ENCODE measurements around the gene DIAPH3.

Gene DIAPH3

DNA sequence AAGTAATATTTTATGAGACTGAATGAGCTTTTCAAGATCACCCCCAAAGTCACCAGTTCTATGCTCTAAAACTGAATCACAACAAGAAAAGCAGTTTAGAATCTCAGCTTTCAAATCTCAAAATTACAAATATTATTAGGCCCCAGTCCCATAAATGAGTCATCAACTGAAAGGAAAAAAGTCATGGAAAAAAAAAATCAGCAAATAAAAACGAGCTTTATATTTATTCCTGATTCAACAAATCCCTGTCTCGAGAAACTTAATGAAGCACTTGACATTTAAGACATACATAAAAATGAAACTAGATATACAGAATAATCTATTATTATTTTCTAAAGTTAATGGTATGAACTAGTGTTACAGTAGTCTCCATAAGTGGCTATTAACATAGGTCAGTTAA is 203.0 kb downstream of the DIAPH3 start:
- DNase-seq (ENCODE audit: low read depth, low spot score), result no peak

DNA sequence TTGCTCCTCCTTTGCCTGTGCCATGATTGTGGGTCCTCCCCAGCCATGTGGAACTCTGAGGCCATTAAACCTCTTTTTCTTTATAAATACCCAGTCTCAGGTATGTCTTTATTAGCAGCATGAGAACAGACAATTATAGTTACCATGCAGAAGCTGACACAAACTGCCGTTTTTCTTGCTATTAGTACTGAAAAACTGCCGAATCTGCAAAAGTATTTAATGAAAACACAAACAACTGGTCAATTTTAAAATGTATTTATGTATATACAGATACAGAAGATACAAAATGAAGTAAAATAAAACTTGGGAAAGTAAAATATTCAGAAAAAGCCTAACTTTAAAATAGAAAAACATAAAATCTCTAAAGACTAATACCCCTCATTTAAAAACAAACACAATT is 206.3 kb downstream of the DIAPH3 start:
- no peak for DNase-seq (ENCODE audit: low read depth, low spot score)

DNA sequence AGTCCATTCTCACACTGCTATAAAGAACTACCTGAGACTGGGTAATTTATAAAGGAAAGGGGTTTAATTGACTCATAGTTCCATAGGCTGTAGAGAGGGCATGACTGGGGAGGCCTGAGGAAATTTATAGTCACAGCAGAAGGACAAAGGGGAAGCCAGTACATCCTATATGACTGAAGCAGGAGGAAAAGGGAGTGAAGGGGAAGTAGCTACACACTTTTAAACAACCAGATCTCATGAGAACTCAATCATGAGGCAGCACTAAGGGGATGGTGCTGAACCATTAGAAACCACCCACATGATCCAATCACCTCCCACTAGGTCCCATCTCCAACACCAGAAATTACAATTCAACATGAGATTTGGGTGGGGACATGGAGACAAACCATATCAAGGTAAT is 209.1 kb downstream of the DIAPH3 start:
- DNase-seq (ENCODE audit: low read depth, low spot score), result no peak

DNA sequence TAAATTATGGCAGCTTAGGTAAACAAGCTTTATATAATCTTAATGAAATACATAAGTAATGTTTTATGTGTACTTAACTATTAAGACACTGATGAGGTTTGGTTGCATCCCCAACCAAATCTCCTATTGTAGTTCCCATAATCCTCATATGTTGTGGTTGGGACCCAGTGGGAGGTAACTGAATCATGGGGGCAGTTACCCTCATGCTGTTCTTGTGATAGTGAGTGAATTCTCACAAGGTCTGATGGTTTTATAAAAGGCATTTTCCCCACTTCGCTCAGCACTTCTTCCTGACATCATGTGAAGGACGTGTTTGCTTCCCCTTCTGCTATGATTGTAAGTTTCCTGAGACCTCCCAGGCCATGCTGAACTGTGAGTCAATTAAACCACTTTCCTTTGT is 212.7 kb downstream of the DIAPH3 start:
- DNase-seq (ENCODE audit: low read depth, low spot score), result no peak

DNA sequence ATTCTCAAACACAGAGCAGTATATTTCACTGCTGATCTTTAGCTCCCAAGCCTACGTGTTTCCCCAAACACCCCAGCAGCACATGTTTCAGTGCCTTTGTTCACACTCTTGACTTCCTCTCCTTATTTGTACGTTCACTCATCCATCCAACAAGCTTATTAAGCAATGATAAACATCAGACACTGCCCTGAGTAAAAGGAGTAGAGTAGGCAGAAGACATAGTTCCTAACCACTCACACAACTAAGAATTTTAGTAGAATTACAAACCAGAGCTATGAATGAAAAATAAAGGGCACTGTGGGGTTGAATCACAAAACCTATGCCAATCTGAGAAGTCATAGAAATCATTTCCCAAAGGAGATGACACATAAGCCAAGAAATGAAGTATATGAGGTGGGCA is 213.5 kb downstream of the DIAPH3 start:
- no peak for DNase-seq (ENCODE audit: low read depth, low spot score)

DNA sequence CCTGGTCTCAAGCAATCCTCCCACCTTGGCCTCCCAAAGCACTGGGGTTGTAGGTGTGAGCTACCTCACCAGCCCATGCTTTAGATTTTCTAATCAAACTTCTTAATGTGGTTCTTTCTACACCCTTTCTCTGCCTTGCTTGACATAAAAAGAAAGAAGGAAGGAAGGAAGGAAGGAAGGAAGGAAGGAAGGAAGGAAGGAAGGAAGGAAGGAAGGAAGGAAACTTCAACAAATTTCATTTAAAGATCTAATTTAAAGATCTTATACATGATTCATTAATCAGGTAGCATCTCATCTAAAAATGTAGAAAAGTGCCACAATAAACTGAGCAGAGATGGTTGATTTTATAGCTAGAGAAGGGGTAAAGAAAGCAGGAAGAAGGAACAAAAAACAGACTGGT is 215.0 kb downstream of the DIAPH3 start:
- no peak for DNase-seq (ENCODE audit: low read depth, low spot score)

DNA sequence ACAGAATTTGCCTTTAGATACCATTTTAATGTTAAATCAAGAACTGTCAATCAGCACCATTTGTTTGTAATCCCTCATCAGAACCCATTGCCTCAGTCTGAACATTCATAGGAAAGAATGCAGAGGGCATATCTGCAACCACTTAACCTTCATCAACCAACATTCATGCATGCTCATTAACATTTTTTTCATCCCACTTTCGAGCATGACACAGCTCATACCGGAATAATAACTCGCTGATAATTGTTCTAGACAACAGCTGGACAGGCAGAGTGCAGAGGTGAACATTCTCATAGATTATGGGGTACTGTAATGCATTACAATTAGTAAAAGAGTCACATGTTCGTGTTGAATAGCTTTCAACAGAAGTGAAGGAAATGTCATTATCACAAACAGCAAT is 216.8 kb downstream of the DIAPH3 start:
- no peak for DNase-seq (ENCODE audit: low read depth, low spot score)

DNA sequence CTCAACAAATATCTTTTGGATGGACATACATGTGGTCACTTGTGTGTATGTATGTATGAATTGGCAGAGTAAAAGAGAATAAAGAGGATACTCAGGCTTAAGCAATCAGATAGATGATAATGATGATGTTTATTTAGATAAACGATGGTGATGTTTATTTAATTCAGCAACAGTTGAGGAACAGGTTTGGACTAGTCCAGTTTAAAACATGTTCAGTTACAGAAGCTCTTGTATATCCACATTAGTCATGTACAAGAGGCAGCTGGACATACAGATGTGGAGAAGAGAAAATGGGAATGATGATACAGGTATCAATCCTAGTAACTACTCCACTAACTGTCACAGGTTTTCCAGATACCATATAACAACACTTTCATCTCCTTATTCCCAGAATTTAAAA is 232.1 kb downstream of the DIAPH3 start:
- DNase-seq (ENCODE audit: low read depth, low spot score), result no peak

DNA sequence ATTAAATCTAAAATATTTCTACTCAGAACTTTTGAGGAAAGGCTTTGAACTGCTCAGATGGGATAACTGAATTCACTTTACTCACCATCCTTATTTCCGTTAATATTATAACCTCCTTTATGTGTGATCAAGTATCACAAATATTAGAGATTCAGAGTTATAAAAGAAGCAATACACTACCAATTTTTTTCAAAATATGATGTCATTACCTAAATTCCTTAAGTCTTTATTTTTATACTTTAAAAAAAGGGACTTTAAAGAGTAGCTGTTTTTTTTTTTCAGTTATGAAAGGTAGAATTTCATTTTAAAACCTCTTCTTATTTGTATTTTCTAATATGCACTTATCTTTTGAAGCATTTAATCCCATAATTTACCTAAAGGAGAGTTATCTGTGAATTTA is 239.5 kb downstream of the DIAPH3 start:
- no peak for DNase-seq (ENCODE audit: low read depth, low spot score)

DNA sequence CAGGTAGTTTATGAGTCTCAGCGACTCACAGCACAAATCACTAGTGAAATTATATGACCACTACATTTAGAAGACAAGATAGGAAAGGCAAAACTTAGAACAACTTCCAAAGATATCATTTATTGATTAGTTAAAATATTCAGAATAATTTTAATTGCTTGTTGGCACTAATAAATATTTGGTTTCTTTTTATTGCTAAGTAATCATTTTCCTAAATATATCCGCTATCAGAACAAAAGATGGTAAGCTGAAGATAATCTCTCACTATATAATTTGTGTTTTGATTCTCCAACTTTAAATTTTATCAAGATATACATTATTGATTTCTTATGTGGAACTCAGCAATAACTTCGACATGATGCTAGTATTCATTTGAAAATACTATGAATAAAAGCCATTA is 248.5 kb downstream of the DIAPH3 start:
- no peak for DNase-seq (ENCODE audit: low read depth, low spot score)

DNA sequence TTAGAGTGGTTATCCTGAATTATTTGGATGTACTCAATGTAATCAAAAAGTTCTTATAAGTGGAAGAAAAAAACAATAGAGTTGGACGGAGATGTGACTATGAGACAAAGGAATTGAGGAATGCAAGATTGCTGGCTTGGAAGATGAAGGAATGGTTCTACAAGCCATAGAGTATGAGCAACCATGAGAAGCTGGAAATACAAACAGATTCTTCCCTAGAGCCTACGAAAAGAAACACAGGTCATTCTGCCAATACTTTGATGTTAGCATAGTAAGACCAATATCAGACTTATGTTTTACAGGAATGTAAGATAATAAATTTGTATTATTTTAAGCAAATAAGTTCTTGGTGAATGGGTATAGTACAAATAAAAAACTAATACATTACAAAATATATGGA is 249.2 kb downstream of the DIAPH3 start:
- no peak for DNase-seq (ENCODE audit: low read depth, low spot score)

DNA sequence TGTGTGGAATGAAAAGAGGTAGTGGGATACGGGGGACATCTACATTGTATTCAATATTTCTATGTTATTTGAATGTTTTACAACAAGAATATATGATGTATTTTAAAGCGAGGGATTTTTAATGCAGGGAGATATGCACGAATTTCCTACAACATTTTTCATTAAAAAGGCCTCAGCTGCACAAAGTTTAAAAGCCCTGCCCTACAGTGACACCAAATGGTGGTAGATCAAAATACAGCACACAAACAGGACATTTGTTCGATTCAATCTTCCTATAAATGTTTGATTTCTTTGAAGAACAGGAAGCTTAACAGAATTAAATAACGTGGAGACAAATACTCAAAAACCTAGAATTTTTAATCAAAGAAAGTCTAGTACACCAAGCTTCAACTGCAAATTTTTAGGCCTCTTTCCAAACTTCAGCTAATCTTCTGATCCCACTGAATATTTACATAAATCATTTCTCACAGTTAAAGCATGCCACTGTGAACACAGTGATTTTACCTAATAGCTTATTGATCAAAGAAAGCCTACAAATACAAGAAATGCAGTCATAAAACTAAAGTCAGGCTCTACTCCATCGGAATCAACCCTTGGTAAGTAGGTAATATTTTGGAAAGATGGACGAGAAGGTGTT is 257.2 kb downstream of the DIAPH3 start:
- no peak for DNase-seq (ENCODE audit: low read depth, low spot score)

DNA sequence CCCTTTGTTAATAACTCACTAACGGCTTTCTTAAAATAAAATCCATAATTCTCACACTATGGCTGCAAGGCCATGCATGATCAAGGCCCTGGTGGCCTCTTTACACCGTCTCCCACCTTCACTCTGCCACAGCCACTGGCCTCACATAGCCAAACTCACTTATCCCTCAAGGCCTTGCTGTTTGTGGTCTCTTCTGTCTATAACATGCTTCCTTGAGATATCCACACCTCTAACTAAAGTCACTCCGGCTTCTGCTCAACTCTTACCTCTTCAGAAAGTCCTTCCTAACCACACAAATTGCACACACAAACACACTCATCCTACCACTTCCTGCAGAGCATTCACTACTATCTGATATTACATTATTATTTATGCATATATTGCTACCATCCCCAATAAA is 262.5 kb downstream of the DIAPH3 start:
- DNase-seq (ENCODE audit: low read depth, low spot score), result no peak

DNA sequence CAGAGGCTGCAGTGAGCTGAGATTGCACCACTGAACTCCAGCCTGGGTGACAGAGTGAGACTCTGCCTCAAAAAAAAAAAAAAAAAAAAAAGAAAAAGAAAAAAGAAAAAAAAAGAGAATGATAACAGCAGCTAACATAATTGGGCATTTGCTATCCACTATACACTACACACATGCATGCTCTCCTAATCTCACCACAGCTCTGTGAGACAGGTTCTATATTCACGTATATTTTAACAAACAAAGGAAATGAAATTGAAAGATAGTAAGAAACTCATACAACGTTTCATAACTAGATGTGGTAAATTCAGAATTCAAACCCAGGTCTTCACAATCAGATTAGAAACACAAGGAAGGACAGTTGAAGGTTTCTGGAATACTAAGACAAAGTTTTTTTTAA is 265.7 kb downstream of the DIAPH3 start:
- DNase-seq (ENCODE audit: low read depth, low spot score), result no peak

DNA sequence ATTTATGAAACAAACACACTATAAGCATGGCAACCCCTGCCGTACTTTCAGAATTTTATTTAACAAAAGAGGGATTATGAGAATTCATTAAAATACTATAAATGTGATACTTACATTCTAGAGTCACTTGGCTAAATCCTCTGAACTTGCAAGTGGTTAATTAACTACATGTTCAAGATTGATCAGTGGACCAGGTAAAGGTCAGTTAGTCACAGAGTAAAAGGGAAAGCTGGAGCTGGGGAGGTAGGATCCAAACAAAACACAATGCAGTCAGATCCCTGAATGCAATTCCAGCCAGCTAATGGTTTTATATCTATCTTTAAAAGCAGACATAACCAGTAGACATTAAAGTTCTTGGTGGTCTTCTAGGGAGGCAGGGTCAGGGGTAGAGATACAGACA is 270.5 kb downstream of the DIAPH3 start:
- DNase-seq (ENCODE audit: low read depth, low spot score), result no peak

DNA sequence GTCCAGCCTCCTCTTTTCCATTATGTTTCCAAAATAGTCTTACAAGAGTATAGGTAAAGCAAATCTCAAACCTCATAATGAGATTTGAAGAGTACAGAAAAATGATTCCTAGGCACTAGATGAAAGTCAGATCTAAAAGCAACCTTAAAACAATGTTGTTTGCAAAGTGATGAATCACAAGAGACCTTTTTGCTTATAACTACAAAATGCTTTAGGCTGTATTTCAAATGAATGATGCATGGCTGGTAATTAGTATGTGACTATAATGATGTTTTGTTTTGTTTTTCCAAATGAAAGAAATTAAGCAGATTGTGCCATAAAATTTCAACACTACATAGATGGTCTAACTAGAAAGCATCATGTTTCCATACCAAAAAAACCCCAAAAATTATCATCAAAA is 272.7 kb downstream of the DIAPH3 start:
- no peak for DNase-seq (ENCODE audit: low read depth, low spot score)

DNA sequence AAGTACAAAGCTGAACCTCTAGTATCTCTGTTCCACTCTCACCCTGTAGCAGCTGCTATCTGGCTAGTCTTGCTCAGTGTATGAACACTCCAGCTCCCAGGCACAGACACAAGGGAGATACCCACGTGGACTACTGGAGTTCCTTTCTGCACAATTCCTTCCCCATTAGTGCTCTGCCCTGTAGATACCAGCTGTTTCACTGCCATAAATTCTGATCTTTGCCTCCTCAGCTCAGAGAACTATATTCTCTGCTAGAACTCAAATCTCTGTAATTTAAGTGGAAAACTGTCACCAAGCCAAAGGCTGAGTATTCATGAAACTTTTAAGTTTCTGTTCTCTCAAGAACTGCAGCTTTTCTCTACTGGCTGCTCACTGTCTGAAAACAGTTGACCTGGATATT is 273.7 kb downstream of the DIAPH3 start:
- no peak for DNase-seq (ENCODE audit: low read depth, low spot score)

DNA sequence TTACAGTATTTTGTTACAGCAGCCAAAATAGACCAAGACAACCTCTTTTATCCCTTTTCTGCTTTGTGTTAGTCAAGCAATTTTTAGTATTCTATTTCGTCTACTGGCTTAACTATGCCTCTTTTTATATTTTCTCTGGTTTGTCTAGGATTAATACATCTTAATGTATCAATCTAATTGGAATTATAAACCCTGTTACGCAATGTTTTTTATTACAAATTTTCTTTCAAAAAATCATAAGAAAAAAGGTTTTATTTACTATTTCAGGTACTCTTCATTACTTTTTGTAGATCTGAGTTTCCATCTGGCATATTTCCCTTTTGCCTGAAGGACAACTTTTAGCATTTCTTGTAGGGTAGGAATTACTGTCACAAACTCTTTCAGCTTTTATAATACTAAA is 275.3 kb downstream of the DIAPH3 start:
- no peak for DNase-seq (ENCODE audit: low read depth, low spot score)

DNA sequence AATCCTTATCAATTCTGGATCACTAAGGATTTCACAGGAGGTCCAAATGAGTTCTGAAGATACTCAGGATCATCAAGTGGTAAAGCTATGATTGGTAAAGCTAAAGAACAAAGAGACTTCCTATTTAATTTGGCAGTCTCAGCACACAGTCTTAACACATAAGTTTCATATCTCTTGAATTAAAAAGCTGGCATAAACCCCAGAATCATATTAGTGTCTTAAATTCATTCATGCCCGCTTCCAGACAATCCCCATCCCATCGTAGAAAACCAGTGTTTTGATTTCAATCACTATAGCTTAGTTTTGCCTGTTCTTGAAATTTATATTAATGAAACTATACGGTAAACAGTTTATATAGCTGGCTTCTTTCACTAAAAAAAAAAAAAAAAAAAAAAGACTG is 278.7 kb downstream of the DIAPH3 start:
- no peak for DNase-seq (ENCODE audit: low read depth, low spot score)

DNA sequence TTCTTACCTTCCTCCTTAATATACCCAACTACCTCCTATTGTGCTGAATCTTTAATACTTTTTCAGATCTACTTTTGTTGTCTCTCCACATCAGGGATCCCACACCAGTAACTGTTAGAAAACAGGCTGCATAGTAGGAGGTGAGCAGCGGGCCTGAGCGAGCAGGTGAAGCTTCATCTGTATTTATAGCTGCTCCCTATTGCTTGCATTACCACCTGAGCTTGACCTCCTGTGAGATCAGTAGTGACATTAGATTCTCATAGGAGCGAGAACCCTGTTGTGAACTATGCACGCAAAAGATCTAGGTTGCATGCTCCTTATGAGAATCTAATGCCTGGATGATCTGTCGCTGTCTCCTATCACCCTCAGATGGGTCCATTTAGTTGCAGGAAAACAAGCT is 279.8 kb downstream of the DIAPH3 start:
- DNase-seq (ENCODE audit: low read depth, low spot score), result no peak

DNA sequence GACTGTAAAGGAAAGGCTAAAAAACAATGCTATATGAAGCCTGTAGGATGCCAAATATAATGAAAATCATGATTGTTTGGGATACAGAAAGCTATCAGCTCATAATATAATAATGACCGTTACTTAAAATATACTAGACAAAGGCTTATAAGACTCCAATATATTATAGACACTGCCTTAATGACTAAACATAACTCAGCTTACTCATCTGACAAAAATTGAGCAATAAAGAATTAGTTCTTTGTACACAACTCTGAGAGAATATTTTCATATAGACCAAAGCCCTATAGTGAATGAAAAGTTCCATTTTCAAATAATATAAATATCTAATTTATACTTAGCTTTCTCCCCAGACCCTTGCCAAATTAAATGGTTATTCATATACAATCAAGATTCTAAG is 283.3 kb downstream of the DIAPH3 start:
- DNase-seq (ENCODE audit: low read depth, low spot score), result no peak

DNA sequence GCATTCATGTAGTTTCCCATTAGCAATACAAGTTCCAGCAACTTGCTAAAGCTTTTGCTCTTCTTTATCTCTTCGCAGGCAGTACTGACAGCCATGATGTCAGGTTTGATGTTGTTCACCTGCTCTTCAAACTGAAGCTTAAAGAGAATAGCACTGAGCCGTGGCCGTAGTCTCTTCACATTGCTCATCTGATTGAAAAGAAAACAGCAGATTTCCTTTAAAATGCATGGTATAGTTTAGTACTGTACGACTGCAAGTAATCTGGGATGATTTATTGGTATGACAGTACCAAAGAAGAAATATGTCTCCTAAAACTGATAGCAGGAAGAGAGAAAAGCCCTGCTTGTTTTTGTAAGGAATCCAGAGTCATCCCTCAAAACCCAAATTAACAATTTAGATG is 284.4 kb downstream of the DIAPH3 start:
- no peak for DNase-seq (ENCODE audit: low read depth, low spot score)

DNA sequence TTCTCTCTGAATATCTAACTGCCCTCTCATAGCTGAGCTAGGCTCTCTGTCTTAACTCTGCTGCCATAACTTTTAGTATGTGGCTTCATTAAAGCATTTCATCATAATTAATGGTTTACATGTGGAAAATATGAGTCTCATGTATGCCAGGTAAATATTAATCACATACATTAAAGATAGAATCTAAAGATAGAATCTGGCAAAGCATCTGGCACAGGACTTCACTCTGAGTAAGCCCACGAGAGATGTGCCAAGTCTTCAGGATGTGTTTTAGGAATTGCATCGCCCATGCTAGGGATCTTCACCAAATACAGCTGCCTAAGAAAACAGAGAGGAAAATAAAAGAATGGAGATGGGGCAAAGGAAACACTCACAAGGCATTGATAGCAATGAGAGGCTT is 285.8 kb downstream of the DIAPH3 start:
- no peak for DNase-seq (ENCODE audit: low read depth, low spot score)

DNA sequence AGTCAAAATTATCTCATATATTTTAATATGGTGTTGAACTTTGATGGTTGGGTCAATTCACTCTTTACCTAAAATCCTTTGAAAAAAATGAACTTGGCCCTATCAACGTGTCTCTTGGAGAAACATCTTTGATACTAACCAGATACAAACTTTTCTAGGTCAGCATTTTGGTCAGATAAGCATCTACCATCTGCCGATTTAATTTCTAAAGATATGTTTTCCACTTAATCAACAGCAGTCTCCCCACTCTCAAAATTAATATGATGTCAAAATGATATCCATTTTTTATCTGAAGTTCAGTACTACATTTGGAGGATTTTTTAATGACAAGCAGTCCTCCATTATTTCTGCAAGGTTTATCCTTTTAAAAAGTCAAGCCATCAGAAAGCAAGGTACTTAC is 288.8 kb downstream of the DIAPH3 start:
- no peak for DNase-seq (ENCODE audit: low read depth, low spot score)

DNA sequence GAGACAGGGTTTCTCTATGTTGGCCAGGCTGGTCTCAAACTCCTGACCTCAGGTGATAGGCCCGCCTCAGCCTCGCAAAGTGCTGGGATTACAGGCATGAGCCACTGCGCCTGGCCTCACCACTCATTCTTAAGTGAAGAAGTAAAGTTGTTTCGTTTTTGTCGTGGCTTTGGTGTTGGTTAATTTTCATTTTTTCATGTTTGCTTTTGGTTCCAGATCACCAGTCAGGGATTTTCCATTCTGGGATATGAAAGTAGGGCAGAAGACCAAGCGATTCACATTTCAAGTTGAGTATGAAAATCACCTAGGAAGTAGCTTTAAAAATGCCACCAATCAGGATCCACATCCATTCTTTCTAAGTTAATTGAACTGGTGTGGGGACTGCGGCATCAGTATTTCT is 289.9 kb downstream of the DIAPH3 start:
- DNase-seq (ENCODE audit: low read depth, low spot score), result no peak
